ENCODE data around the gene ID4.

Gene ID4

GRCh38 chr6:19827247-19827646 lies 9.9 kb upstream of the ID4 start:
- CTCF ChIA-PET, result no interaction called here
- no peak for DNase-seq (ENCODE audit: extremely low spot score)
- POLR2A ChIA-PET, result no interaction called here
- TF ChIP-seq FOXM1 (IDR thresholded peaks at IDR 0.05; ENCODE audit: borderline replicate concordance) (no peak), TARDBP (IDR thresholded peaks at IDR 0.05) (no peak), BHLHE40 (IDR thresholded peaks at IDR 0.05; ENCODE audit: borderline replicate concordance) (no peak), SP1 (IDR thresholded peaks at IDR 0.05) (no peak), ZNF384 (IDR thresholded peaks at IDR 0.05) (no peak), NFRKB (IDR thresholded peaks at IDR 0.05) (no peak), LEF1 (IDR thresholded peaks at IDR 0.05; ENCODE audit: borderline replicate concordance) (no peak), CTBP1 (IDR thresholded peaks at IDR 0.05; ENCODE audit: borderline replicate concordance) (no peak), FOXK2 (IDR thresholded peaks at IDR 0.05) (no peak), FOXA1 (IDR thresholded peaks at IDR 0.05) (no peak), ARNT (IDR thresholded peaks at IDR 0.05) (no peak), ELF4 (IDR thresholded peaks at IDR 0.05) (no peak), L3MBTL2 (conservative IDR thresholded peaks at IDR 0.05) (no peak)

- DNase-seq (ENCODE audit: extremely low spot score), result no peak
- ChIA-PET POLR2A (no interaction called here), CTCF (no interaction called here)
- no peak for TF ChIP-seq FOXM1 (IDR thresholded peaks at IDR 0.05; ENCODE audit: borderline replicate concordance)
- no peak for TF ChIP-seq NFRKB (IDR thresholded peaks at IDR 0.05)
- TF ChIP-seq FOXK2 (IDR thresholded peaks at IDR 0.05), result no peak
- no peak for TF ChIP-seq FOXA1 (IDR thresholded peaks at IDR 0.05)
- TF ChIP-seq SUZ12 (IDR thresholded peaks at IDR 0.05), result no peak
- TF ChIP-seq HDGF (IDR thresholded peaks at IDR 0.05; ENCODE audit: borderline replicate concordance), result no peak
- TF ChIP-seq ARNT (IDR thresholded peaks at IDR 0.05), result no peak
- no peak for TF ChIP-seq SP1 (IDR thresholded peaks at IDR 0.05)
- TF ChIP-seq LEF1 (IDR thresholded peaks at IDR 0.05; ENCODE audit: borderline replicate concordance), result no peak
- no peak for TF ChIP-seq L3MBTL2 (conservative IDR thresholded peaks at IDR 0.05)
- no peak for TF ChIP-seq CTBP1 (IDR thresholded peaks at IDR 0.05; ENCODE audit: borderline replicate concordance)
- no peak for TF ChIP-seq PKNOX1 (IDR thresholded peaks at IDR 0.05)
Observed at GRCh38 chr6:19827903-19828302, 9.3 kb upstream of the ID4 start.

- ChIA-PET CTCF (no interaction called here), POLR2A (no interaction called here)
- TF ChIP-seq L3MBTL2 (conservative IDR thresholded peaks at IDR 0.05), result no peak
- TF ChIP-seq ARNT (IDR thresholded peaks at IDR 0.05), result no peak
- no peak for TF ChIP-seq SUZ12 (IDR thresholded peaks at IDR 0.05)
- TF ChIP-seq FOXA1 (IDR thresholded peaks at IDR 0.05), result no peak
- no peak for TF ChIP-seq TARDBP (IDR thresholded peaks at IDR 0.05)
- no peak for TF ChIP-seq CTBP1 (IDR thresholded peaks at IDR 0.05; ENCODE audit: borderline replicate concordance)
- no peak for TF ChIP-seq ZNF384 (IDR thresholded peaks at IDR 0.05)
- TF ChIP-seq NFRKB (IDR thresholded peaks at IDR 0.05), result no peak
- DNase-seq (ENCODE audit: extremely low spot score), result no peak
Observed at GRCh38 chr6:19830171-19830570, 7.0 kb upstream of the ID4 start.

- POLR2A ChIA-PET, result no interaction called here
Observed at GRCh38 chr6:19831358-19831757, 5.8 kb upstream of the ID4 start.

GRCh38 chr6:19833947-19834346 lies 3.2 kb upstream of the ID4 start:
- ChIA-PET POLR2A (no interaction called here), CTCF (interaction anchor here (0.6 kb wide), 1 partner anchor 8 kb away, joined by 3 read pairs; no protein-coding TSS in a partner anchor)
- no peak for DNase-seq (ENCODE audit: extremely low spot score)
- no peak for TF ChIP-seq SUZ12 (IDR thresholded peaks at IDR 0.05)
- TF ChIP-seq ARNT (IDR thresholded peaks at IDR 0.05), result no peak

More at GRCh38 chr6:19831358-19831757, 5.8 kb upstream of the ID4 start:
- no peak for DNase-seq (ENCODE audit: extremely low spot score)
- CTCF ChIA-PET, result no interaction called here
- no peak for TF ChIP-seq FOXK2 (IDR thresholded peaks at IDR 0.05)
- TF ChIP-seq CTBP1 (IDR thresholded peaks at IDR 0.05; ENCODE audit: borderline replicate concordance), result no peak
- no peak for TF ChIP-seq PKNOX1 (IDR thresholded peaks at IDR 0.05)
- no peak for TF ChIP-seq FOXM1 (IDR thresholded peaks at IDR 0.05; ENCODE audit: borderline replicate concordance)
- no peak for TF ChIP-seq FOXA1 (IDR thresholded peaks at IDR 0.05)
- TF ChIP-seq SP1 (IDR thresholded peaks at IDR 0.05), result no peak
- TF ChIP-seq BHLHE40 (IDR thresholded peaks at IDR 0.05; ENCODE audit: borderline replicate concordance), result no peak
- no peak for TF ChIP-seq ARNT (IDR thresholded peaks at IDR 0.05)

- POLR2A ChIA-PET, result no interaction called here
- no peak for TF ChIP-seq FOXK2 (IDR thresholded peaks at IDR 0.05)
- CTCF ChIA-PET, result interaction anchor here (0.5 kb wide), 1 partner anchor 36 kb away, joined by 5 read pairs; no protein-coding TSS in a partner anchor
- DNase-seq (ENCODE audit: extremely low spot score), result no peak
Observed at GRCh38 chr6:19834858-19835257, 2.3 kb upstream of the ID4 start.

GRCh38 chr6:19835605-19836004 lies 1.6 kb upstream of the ID4 start:
- TF ChIP-seq TARDBP (IDR thresholded peaks at IDR 0.05) (no peak), CTBP1 (IDR thresholded peaks at IDR 0.05; ENCODE audit: borderline replicate concordance) (no peak), L3MBTL2 (conservative IDR thresholded peaks at IDR 0.05) (no peak), FOXM1 (IDR thresholded peaks at IDR 0.05; ENCODE audit: borderline replicate concordance) (no peak), FOXK2 (IDR thresholded peaks at IDR 0.05) (no peak), ARNT (IDR thresholded peaks at IDR 0.05) (no peak), LEF1 (IDR thresholded peaks at IDR 0.05; ENCODE audit: borderline replicate concordance) (no peak), ELF4 (IDR thresholded peaks at IDR 0.05) (no peak), BHLHE40 (IDR thresholded peaks at IDR 0.05; ENCODE audit: borderline replicate concordance) (no peak), HDGF (IDR thresholded peaks at IDR 0.05; ENCODE audit: borderline replicate concordance) (no peak), SP1 (IDR thresholded peaks at IDR 0.05) (no peak), PKNOX1 (IDR thresholded peaks at IDR 0.05) (no peak), ZNF384 (IDR thresholded peaks at IDR 0.05) (no peak), SUZ12 (IDR thresholded peaks at IDR 0.05) (no peak)
- POLR2A ChIA-PET, result interaction anchor here (0.9 kb wide), 1 partner anchor 16 kb away, joined by 3 read pairs; no protein-coding TSS in a partner anchor
- DNase-seq (ENCODE audit: extremely low spot score), result no peak
- CTCF ChIA-PET, result interaction anchor here (0.7 kb wide), 1 partner anchor 123 kb away, joined by 3 read pairs; no protein-coding TSS in a partner anchor
